GM18526 (cell line): ENCODE data around the gene UGT1A1.

Experiments
- POLR2A ChIP-seq: IDR thresholded peaks from 3 replicates; pipeline ENCODE4 v1.6.1; 2011; ENCODE audit not compliant: insufficient read length; ENCODE audit errors: extremely low read depth

Gene UGT1A1

GRCh38 chr2:233756429-233757081 lies 3.5 kb upstream of the UGT1A1 start:
- no peak for TF ChIP-seq POLR2A

- TF ChIP-seq POLR2A = no peak
Measured at GRCh38 chr2:233758141-233758540, 1.9 kb upstream of the UGT1A1 start.

DNA sequence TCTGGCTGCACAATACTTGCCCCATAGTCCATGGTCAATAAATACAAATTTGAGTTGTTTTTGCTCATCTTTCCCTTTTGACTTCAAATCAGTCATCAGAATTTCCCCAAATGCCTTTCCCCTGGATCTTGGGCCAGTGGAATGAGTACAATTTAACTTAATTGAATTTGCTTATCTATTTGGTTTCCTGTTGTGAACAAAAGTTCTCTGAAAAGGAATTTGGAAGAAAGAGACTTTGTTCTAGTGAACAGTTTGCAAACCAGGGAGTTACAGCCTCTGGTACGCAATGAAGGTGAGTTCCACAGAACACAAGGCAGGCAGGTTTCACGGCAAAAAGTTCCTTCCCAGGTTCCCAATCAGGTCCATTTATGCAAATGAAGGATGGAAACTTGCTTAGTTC lies 1.2 kb upstream of the UGT1A1 start:
- TF ChIP-seq POLR2A = no peak

DNA sequence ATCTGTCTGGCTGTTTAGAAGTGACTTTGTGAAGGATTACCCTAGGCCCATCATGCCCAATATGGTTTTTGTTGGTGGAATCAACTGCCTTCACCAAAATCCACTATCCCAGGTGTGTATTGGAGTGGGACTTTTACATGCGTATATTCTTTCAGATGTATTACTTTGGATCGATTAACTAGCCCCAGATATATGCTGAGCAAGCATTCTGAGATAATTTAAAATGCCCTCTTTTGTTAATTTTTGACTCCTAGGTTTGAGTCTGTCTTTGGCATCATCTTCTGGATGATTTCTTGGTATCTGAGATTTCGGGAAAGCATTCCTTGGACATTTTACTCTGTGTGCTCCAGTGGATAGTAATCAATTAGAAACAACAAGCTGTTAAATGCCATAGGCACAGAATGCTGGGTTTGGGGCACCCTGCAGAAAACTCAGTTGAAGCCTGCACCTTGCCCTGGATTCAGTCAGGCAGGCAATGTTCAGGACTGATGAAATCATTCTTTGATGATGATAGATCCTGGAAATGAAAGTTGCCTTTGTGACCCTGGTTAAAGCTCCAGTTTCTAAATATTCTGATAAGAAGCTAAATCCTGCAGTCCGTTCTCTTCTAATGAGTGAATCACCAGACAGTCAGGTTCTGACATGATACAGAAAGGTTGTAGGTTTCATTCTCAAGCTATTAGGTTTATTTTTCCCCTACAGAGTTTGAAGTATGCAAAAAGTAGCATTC lies 1.1 kb downstream of the UGT1A1 start:
- TF ChIP-seq POLR2A = no peak

GRCh38 chr2:233764264-233764663 lies 4.2 kb downstream of the UGT1A1 start:
- TF ChIP-seq POLR2A = no peak

- TF ChIP-seq POLR2A = no peak
Measured at GRCh38 chr2:233764761-233765160, 4.7 kb downstream of the UGT1A1 start.

GRCh38 chr2:233766416-233766815 lies 6.3 kb downstream of the UGT1A1 start:
- no peak for TF ChIP-seq POLR2A

- no peak for TF ChIP-seq POLR2A
Measured at GRCh38 chr2:233768076-233768475, 8.0 kb downstream of the UGT1A1 start.

- no peak for TF ChIP-seq POLR2A
Measured at GRCh38 chr2:233769260-233769659, 9.2 kb downstream of the UGT1A1 start.

DNA sequence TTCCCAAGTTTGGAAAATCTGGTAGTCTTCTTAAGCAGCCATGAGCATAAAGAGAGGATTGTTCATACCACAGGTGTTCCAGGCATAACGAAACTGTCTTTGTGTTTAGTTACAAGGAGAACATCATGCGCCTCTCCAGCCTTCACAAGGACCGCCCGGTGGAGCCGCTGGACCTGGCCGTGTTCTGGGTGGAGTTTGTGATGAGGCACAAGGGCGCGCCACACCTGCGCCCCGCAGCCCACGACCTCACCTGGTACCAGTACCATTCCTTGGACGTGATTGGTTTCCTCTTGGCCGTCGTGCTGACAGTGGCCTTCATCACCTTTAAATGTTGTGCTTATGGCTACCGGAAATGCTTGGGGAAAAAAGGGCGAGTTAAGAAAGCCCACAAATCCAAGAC lies 12.1 kb downstream of the UGT1A1 start:
- no peak for TF ChIP-seq POLR2A

GRCh38 chr2:233772583-233772982 lies 12.5 kb downstream of the UGT1A1 start:
- no peak for TF ChIP-seq POLR2A

DNA sequence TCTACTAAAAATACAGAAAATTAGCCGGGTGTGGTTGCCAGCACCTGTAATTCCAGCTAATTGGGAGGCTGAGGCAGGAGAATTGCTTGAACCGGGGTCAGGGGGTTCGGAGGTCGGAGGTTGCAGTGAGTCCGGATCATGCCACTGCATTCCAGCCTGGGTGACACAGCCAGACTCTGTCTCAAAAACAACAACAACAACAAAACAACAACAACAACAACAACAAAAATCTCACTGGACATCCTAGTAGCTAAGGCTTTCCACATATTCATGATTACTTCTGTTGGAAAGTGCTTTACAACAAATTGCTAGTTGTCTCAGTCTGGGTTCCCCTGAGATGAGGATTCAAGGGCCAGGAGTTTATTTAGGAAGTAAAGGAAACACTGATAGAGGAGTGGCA lies 13.8 kb downstream of the UGT1A1 start:
- no peak for TF ChIP-seq POLR2A

DNA sequence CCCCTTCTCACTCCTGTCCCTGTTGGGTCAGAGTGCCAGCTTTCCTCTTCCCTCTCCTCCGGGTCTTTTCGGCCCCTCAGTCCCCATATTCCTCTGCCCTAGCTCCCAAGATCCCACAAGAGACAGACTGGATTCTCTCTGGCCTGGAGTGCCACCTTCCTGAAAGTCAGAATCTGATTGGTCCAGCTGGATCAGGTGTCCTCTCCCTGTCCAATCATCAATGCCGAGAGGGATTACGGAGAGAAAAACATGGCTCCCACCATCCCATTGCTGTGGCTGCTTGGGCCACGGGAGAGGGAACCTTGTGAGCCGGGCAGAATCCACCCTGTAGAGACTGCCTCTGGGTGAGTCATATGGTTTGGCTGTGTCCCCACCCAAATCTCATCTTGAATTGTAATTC lies 15.3 kb downstream of the UGT1A1 start:
- no peak for TF ChIP-seq POLR2A

DNA sequence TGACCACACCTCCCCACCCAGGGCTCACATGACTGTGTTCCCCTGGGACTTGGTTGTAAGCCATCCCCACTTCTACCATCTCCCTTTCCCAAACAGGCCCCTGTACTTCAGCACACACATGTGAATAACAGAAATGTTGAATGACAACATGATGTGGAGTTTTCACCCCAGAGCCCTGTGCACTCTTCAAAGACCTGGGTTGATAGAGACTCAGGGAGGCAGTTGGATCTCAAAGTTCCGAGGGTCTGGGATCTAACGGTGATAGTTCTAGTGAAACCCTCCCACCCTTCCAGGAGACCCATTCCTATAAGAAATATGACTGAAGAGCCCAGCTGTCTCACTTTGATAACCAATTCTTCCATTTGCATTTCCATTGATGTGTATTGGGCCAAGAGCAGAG lies 18.0 kb downstream of the UGT1A1 start, which contains the start of gene MROH2A:
MROH2A (plus strand) TSS at position 301 of the 400 bp plus-strand sequence. CDS start 1,029 bp downstream, outside the sequence.
- TF ChIP-seq POLR2A = no peak

DNA sequence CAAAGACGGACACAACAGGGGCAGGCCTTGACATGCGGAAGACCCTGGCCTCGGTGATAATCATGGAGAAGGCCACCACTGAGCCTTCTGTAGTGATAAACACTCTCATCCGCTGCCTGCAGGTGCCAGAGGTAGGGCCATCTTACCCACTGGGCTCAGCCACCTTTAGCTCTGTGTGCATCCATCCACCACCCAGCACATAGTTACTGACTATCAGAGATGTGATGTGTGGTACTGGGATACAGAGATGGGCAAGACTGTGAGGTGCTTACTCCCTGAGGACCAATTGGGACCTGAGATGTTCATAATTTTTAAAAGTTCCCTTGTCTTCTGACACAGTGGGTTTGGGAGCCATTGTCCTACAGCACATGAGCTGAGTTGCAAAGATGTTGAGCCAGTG lies 19.7 kb downstream of the UGT1A1 start:
- no peak for TF ChIP-seq POLR2A

DNA sequence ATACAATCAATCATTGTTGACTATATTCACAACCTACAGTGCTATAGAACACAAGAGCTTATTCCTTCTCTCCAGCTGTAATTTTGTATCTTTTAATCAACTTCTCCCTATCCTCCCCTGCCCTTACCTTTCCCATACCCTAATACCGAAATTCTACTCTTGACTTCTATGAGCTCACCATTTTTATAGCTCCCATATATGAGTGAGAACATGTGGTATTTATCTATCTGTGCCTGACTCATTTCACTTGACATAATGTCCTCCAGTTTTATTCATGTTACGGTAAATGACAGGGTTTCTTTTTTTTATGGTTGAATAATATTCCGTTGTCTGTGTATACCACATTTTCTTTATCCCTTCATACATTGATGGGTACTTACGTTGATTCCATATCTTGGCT lies 20.7 kb downstream of the UGT1A1 start:
- no peak for TF ChIP-seq POLR2A

DNA sequence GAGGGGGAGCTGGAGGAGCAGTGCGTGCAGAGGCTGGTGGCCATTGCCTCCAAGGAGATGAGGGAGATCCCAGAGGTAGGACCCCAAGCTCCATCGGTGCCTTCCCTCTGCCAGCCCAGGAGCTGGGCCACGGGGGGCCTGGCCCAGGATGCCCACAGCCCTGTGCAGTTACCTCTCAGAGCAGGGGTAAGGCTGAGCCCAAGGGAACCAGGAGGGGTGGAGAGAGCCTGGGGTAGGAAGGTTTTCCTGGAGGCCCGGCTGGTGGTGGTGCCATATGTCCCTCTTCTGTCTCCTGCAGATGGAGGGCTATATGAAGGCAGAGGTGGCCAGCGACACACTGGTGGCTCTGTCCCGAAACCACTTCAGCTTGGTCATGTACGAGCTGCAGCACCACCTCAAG lies 29.5 kb downstream of the UGT1A1 start:
- TF ChIP-seq POLR2A = no peak
